ENCODE results near the gene CPN1. TPM values are rescaled to one million over a fixed set of nuclear protein-coding genes. Genes with fewer than 3 reads are reported as not detected.

The CPN1 gene
- total RNA-seq, 1 experiment from 2014 or later: not detected

DNA sequence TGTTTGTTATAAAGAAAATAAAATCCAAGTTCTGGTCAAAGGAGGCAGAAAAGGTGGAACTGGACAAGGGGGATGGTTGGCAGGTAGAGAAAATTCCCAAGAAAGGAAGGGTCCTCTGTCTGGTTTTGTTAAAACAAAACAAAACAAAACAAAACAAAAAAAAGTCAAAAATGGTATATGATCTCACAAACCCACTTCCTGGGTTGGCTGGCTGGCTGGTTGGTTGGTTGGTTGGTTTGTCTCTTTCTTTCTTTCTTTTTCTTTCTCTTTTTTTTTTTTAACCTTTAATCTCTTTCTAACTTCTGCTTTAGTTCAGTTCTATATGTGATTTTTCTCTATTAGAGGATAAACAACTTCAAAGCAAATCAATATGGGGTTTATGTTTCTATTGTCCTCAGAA is 41.1 kb upstream of the CPN1 start:
- Histone ChIP-seq H2BK15ac (ENCODE audit: low read depth, low read length) (no peak overlapping the region), H3K4me2 (ENCODE audit: insufficient read depth, insufficient read length, low read length) (no peak overlapping the region)

More for the DNA sequence above, 41.1 kb upstream of the CPN1 start:
- Mint-ChIP-seq H3K4me3 (no peak overlapping the region), H3K9me3 (no peaks in the 10 kb centered on the region), H3K27me3 (ENCODE audit: low read depth) (no peaks in the 10 kb centered on the region), H3K4me1 (no peaks in the 10 kb centered on the region), H3K27ac (no peak overlapping the region), H3K36me3 (ENCODE audit: insufficient read depth in 1 of 3, low read depth in 3 of 3) (no peaks in the 10 kb centered on the region)
- Histone ChIP-seq H4K20me1 (ENCODE audit: control insufficient read depth, insufficient read depth, insufficient read length) (no peaks in the 10 kb centered on the region), H3K27ac (ENCODE audit: insufficient read length, low read depth, low read length) (no peak overlapping the region), H3K18ac (ENCODE audit: insufficient read length, low read depth, low read length) (no peak overlapping the region), H2BK120ac (ENCODE audit: low read depth, low read length, poor library complexity, severe bottlenecking) (no peak overlapping the region), H3K23ac (ENCODE audit: insufficient read length, low read depth, low read length) (no peak overlapping the region), H3K23me2 (ENCODE audit: insufficient read length, low read depth, low read length, poor library complexity, severe bottlenecking) (no peaks in the 10 kb centered on the region), H4K8ac (replicated peaks; ENCODE audit: insufficient read length, low read depth, low read length) (no peak overlapping the region), H3K14ac (ENCODE audit: insufficient read depth, low read length) (no peak overlapping the region), H2BK12ac (ENCODE audit: insufficient read length, low read depth, low read length) (no peak overlapping the region), H2AFZ (ENCODE audit: low read length) (no peak overlapping the region), H2BK20ac (ENCODE audit: low read depth, low read length, poor library complexity, severe bottlenecking) (no peak overlapping the region), H3K9ac (ENCODE audit: extremely low read depth, insufficient read length, low read length) (no peak overlapping the region), H3K4ac (ENCODE audit: low read depth, low read length) (no peak overlapping the region), H3K79me2 (ENCODE audit: insufficient read depth, low read length) (no peaks in the 10 kb centered on the region), H3K9me3 (ENCODE audit: control insufficient read depth, low read depth, low read length) (no peaks in the 10 kb centered on the region), H4K5ac (ENCODE audit: insufficient read length, low read depth, low read length) (no peak overlapping the region), H4K91ac (ENCODE audit: insufficient read length, low read depth, low read length) (no peak overlapping the region), H2AK5ac (ENCODE audit: insufficient read length, low read length) (no peak overlapping the region), H3K79me1 (ENCODE audit: insufficient read depth, low read depth, low read length, poor library complexity, severe bottlenecking) (no peaks in the 10 kb centered on the region), H3K4me1 (ENCODE audit: insufficient read depth, low read length) (no peaks in the 10 kb centered on the region), H3K27me3 (ENCODE audit: insufficient read depth, low read length) (no peaks in the 10 kb centered on the region), H2BK5ac (ENCODE audit: insufficient read length, low read length) (no peak overlapping the region), H3T11ph (ENCODE audit: low read length) (no peak overlapping the region), H3K56ac (ENCODE audit: insufficient read length, low read depth, low read length) (no peak overlapping the region)
- TF ChIP-seq, protein P1, sequence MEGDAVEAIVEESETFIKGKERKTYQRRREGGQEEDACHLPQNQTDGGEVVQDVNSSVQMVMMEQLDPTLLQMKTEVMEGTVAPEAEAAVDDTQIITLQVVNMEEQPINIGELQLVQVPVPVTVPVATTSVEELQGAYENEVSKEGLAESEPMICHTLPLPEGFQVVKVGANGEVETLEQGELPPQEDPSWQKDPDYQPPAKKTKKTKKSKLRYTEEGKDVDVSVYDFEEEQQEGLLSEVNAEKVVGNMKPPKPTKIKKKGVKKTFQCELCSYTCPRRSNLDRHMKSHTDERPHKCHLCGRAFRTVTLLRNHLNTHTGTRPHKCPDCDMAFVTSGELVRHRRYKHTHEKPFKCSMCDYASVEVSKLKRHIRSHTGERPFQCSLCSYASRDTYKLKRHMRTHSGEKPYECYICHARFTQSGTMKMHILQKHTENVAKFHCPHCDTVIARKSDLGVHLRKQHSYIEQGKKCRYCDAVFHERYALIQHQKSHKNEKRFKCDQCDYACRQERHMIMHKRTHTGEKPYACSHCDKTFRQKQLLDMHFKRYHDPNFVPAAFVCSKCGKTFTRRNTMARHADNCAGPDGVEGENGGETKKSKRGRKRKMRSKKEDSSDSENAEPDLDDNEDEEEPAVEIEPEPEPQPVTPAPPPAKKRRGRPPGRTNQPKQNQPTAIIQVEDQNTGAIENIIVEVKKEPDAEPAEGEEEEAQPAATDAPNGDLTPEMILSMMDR (conservative IDR thresholded peaks at IDR 0.05): no peak
- DNase-seq: no peak
